NCI-H82 treated with DMSO at 0.1 percent for 48 hours (cell line): ENCODE measurements around the gene DENND2A.
"Not testable (repeated sequence)": the region's sequence is repeated elsewhere in the genome, so short reads cannot be mapped to it uniquely, and the experiment has no call there.

ENCODE experiments used
- DNase-seq: peaks from one replicate; lab custom pipeline; 2025; ENCODE audit not compliant: unreplicated experiment; lab: John Stamatoyannopoulos, UW

The DENND2A gene

DNA sequence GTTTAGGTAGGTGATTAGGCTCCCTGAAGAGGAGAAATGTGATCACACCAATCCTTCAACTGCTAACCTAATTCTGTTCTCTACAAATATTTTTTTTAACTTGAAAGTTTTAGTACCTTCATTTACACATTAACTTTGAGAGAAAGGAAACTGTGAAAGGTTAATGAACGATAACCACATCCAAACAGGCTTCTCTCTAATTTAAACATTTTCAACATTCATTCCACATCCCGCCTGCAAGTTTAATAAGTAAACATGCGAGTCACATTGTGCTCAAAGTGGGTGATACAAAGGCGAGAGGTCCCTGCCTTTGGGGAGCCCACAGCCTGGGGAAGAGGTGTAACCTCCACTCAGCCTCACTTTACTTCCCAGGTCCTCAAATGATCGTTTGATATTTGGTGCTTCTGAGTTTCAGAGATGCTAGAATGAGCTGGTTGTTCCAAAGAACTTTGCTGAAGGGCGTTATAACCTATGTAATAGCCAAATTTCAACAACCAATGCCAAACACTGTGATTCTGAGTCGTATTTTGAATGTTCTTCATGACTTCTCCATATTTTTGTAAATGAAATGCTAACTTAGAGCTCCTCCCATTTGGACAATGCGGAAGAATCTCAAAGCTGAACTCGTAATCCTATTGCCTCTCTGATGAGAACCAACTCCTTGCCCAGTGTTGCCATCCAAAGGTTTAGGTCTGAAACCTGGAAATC is 47.5 kb downstream of the DENND2A start:
- no peak for DNase-seq

DNA sequence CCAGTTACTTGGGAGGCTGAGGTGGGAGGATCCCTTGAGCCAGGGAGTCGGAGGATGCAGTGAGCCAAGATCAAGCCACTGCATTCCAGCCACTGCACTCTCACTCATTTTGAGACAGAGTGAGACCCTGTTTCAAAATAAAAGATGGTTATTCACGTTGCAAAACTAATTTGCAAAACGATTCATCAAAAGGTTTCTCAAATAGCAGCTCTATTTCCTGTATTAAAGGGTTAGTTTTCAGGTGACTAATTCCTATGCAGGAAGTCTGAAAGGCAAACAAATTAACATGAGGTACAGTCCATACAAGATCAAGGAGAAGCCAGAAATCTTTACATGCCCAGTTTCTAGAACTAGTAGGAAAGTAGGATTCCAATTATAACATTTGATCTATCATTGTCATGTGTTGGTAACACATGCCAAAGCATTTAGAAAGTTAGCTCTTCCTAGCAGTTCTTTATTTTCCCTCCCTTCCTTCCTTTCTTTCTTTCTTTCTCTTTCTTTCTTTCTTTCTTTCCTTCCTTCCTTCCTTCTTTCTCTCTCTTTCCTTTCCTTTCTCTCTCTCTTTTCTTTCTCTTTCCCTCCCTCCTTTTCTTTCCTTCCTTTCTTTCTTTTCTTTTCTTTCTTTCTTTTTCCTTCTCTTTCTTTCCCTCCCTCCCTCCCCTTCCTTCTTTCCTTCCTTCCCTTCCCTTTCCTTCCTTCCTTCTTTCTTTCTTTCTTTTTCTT is 49.3 kb downstream of the DENND2A start:
- DNase-seq = no peak

GRCh38 chr7:140587243-140587642 is 53.4 kb downstream of the DENND2A start:
- DNase-seq = no peak

- DNase-seq = no peak
Observed at GRCh38 chr7:140586516-140586915, 54.1 kb downstream of the DENND2A start.

DNA sequence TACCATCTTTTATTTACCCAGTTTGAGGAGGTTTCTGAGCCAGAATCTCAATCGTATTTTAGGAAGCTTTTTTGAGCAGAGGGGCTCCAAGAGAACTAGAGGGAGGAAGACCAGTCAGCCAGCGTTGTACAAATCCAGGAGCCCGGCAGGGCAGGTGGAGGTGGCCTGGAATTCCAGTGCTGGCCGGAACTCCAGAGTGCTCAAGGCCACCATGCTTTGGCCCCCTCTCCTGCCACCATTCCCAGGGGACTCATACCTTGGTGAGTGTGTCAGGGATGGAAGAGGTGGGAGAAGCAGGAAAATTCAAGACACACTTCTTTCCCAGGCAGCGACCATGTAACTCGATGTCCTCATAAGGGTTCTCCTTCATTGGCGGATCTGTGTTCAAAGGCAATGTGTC is 55.3 kb downstream of the DENND2A start:
- DNase-seq = no peak

- DNase-seq = no peak
Observed at GRCh38 chr7:140584195-140584851, 56.3 kb downstream of the DENND2A start.

GRCh38 chr7:140581411-140581810 is 59.2 kb downstream of the DENND2A start:
- DNase-seq = no peak

- no peak for DNase-seq
Observed at GRCh38 chr7:140577651-140578050, 63.0 kb downstream of the DENND2A start.

GRCh38 chr7:140576589-140576988 is 64.0 kb downstream of the DENND2A start:
- no peak for DNase-seq

GRCh38 chr7:140571538-140572122 is 69.0 kb downstream of the DENND2A start:
- no peak for DNase-seq

DNA sequence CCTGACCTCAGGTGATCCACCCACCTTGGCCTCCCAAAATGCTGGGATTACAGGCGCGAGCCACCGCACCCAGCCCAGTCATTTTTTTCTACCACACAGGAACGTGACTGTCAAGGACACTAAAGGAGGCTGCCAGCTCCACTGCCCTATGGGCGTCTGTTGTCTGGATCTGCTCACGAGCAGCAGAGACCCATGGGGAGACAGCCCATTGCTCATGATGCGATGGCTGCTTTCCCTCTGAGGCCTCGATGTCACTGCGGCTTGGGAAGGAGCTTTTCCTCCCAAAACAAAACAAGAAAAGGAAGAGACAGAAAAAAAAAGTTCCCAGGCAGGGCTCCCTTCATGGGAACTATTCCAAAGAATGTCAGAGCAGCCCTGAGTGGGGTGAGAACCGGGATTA is 70.5 kb downstream of the DENND2A start:
- DNase-seq = no peak

DNA sequence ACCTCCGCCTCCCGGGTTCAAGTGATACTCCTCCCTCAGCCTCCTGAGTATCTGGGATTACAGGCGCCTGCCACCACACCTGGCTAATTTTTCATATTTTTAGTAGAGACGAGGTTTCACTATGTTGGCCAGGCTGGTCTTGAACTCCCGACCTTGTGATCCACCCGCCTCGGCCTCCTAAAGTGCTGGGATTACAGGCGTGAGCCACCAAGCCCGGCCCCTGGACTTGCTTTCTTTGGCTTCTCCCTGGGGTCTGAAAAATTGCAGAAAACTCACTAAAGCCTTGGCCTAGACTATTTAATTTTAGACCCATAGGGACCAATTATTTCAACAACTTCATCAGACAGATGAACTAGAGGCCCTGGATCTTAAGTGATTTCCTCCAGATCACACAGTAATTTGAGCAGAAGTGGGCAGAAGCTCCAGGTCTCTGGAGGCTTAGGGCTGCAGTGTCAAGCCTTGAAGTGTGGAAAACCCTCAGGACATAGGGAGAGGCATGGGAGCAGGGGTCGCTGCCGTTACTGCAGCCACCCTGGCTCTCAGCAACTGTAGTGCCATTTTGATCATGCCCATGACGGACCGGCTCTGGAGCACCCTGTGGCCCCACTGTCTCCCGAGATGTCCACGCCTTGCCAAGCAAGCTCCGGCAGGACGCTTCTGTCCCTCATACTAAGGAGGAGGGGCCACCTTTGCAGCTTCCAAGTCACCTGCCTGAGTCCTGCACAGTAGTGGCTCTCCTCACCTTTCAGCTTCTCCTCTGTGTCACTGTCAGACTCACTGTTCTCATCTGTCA is 72.4 kb downstream of the DENND2A start:
- no peak for DNase-seq

- DNase-seq = not testable (repeated sequence)
Observed at GRCh38 chr7:140566186-140566585, 74.4 kb downstream of the DENND2A start.

GRCh38 chr7:140565761-140566160 is 74.9 kb downstream of the DENND2A start:
- DNase-seq = not testable (repeated sequence)

GRCh38 chr7:140564643-140565042 is 76.0 kb downstream of the DENND2A start:
- no peak for DNase-seq

DNA sequence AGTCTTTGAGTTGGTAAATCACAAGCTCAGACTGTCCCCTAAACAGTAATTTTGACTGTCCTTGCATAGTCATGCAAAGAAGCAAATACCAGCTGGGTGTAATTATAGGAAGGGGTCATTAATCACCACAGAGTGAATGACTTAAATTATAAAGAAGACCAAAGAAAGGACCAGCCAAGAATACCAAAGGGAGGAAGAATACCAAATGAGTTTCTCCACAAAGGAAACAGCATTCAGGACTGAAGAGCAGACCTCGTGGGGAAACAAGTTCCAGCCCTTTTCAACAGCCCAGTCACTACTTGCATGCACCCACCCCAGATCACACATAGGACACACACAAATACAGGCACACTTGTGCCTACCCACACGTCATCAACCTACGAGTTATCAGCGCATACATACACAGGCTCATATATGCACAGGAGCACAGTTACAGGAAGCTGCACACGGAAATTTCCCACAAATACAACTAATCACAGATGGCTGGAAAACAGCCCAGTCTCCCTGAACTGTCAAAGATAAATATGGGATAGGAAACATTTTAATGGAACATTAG is 77.6 kb downstream of the DENND2A start:
- no peak for DNase-seq

DNA sequence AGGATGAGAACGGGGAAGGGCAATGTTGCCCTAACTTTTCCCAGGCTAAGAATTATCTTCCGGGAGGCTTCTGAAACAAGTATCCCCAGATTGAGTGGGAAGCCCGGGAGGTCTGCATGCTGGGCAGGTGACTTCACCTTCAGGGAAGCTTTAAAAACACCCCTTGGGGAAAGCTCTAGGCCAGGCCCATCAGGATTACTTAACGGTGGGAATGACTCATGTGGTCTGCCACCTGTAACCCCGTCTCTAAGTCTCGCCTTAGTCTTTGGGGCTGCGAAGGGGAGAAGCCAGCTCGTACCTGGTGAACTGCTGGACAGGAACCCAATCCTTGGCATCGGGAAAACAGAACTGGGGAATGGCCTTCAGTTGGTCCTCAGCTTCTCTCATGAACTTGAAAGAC is 81.2 kb downstream of the DENND2A start:
- no peak for DNase-seq

- no peak for DNase-seq
Observed at GRCh38 chr7:140557809-140558518, 82.6 kb downstream of the DENND2A start.

- DNase-seq = no peak
Observed at GRCh38 chr7:140557069-140557468, 83.5 kb downstream of the DENND2A start.

GRCh38 chr7:140553236-140553635 is 87.4 kb downstream of the DENND2A start:
- not testable (repeated sequence) for DNase-seq
